ENCODE data around the gene AUP1. TPM values are rescaled to one million over a fixed set of nuclear protein-coding genes. Genes with fewer than 3 reads are reported as not detected.

The AUP1 gene
- total and polyA plus RNA-seq, 2 of the 8 experiments (the other 6 are each of a cell fraction or from before 2014, with no cell fraction given), result 83.4 to 121 TPM

- no peak for FAIRE-seq
- Histone ChIP-seq H3K79me2 (ENCODE audit: control insufficient read depth in 1 of 2, insufficient read depth in 2 of 2, low read length in 2 of 2) (peaks cover 0 to 7% of the 10 kb centered on the region in 2 experiments; a peak in 1 of 4 replicates), H2BK15ac (ENCODE audit: low read length) (no peak overlapping the region), H2BK12ac (ENCODE audit: low read depth, low read length) (no peak overlapping the region), H2BK5ac (ENCODE audit: low read depth, low read length) (no peak overlapping the region), H3K23me2 (ENCODE audit: low read depth, low read length) (peaks cover 9% of the 10 kb centered on the region; the same call in 1 of the 2 replicates), H3K56ac (replicated peaks; ENCODE audit: insufficient read length, low read depth, low read length) (no peak overlapping the region), H2AFZ (ENCODE audit: low read length) (no peak overlapping the region), H3K4me2 (ENCODE audit: insufficient read depth in 1 of 2, low read depth in 2 of 2, low read length in 2 of 2) (no peak overlapping the region), H4K91ac (replicated peaks; ENCODE audit: insufficient read length, low read length) (no peak overlapping the region), H2BK120ac (replicated peaks; ENCODE audit: low read depth, low read length) (no peak overlapping the region), H3K14ac (ENCODE audit: insufficient read length) (no peak overlapping the region), H3K9ac (replicated peaks in 1 of 4; ENCODE audit: extremely low read depth in 1 of 4, low read depth in 3 of 4, low read length in 3 of 4) (no peak overlapping the region), H3K23ac (ENCODE audit: insufficient read length) (no peak overlapping the region), H2BK20ac (ENCODE audit: low read length) (no peak overlapping the region), H3K27ac (ENCODE audit: low read depth, low read length) (no peak overlapping the region), H3K36me3 (ENCODE audit: control insufficient read depth in 2 of 4, insufficient read depth in 4 of 4, low read length in 3 of 4) (peaks cover 2 to 8% (median 5%) of the 10 kb centered on the region in 4 experiments; a peak in 5 of 8 replicates), H4K8ac (ENCODE audit: extremely low read depth, insufficient read depth, low read length) (no peak overlapping the region), H4K5ac (ENCODE audit: insufficient read length, low read depth, low read length) (no peak overlapping the region), H3K79me1 (ENCODE audit: low read depth, low read length) (no peaks in the 10 kb centered on the region), H3K27me3 (replicated peaks in 1 of 4; ENCODE audit: control insufficient read depth in 3 of 4, extremely low read depth in 1 of 4, insufficient read depth in 3 of 4, low read length in 3 of 4) (no peaks in the 10 kb centered on the region; a peak in 1 of 7 replicates), H3K4ac (replicated peaks; ENCODE audit: insufficient read length, low read depth, low read length) (no peak overlapping the region), H4K20me1 (replicated peaks in 1 of 2; ENCODE audit: control insufficient read depth in 1 of 2, insufficient read depth in 2 of 2, low read length in 2 of 2) (peaks cover 6 to 11% of the 10 kb centered on the region in 2 experiments), H3K4me3 (ENCODE audit: extremely low read depth in 1 of 4, insufficient read depth in 2 of 4, low read depth in 3 of 4, low read length in 4 of 4) (no peak overlapping the region), H3K4me1 (replicated peaks in 1 of 4; ENCODE audit: control insufficient read depth in 3 of 4, insufficient read depth in 4 of 4, low read length in 3 of 4) (peaks cover 0 to 6% (median 4%) of the 10 kb centered on the region in 4 experiments; a peak in 4 of 7 replicates), H2AK5ac (ENCODE audit: low read depth, low read length) (no peak overlapping the region), H3K9me3 (ENCODE audit: insufficient read depth in 2 of 2, low read depth in 1 of 2, low read length in 1 of 2) (no peaks in the 10 kb centered on the region), H3K18ac (ENCODE audit: extremely low read depth, low read length) (no peak overlapping the region)
- no peak for DNase-seq (ENCODE audit: low read depth in 1 of 2, low spot score in 2 of 2)
- POLR2A ChIA-PET (ENCODE audit: partially characterized antibody), result interaction anchor here (3.2 to 4.9 kb wide), 2 partner anchors 11 to 13 kb away, joined by 11 to 59 read pairs; partner anchors contain the start of gene LBX2
- WGBS, 2 experiments (ENCODE audit: extremely low coverage in 1 of 2, insufficient coverage in 1 of 2, insufficient read length in 1 of 2, insufficient replicate concordance in 2 of 2, low coverage in 1 of 2, low lambda C conversion rate in 2 of 2, missing lambda C conversion rate in 1 of 2), result 94% methylated on average over 2 of the region's 2 CpGs; no CpG with 5 or more reads in 1 of the 2 experiments
- CTCF ChIA-PET (ENCODE audit: partially characterized antibody), result interaction anchor here (1.2 kb wide), 1 partner anchor 102 kb away, joined by 9 read pairs; no protein-coding TSS in a partner anchor
- TF ChIP-seq YY1 (IDR thresholded peaks at IDR 0.05; ENCODE audit: low read depth, low read length) (no peak), CTCF (IDR thresholded peaks at IDR 0.05; ENCODE audit: control extremely low read depth in 1 of 3, insufficient read depth in 1 of 3, low read depth in 1 of 3, low read length in 3 of 3) (no peak), HDAC2 (IDR thresholded peaks at IDR 0.05; ENCODE audit: borderline replicate concordance in 1 of 2, low read depth in 2 of 2, low read length in 2 of 2) (no peak), TEAD4 (IDR thresholded peaks at IDR 0.05; ENCODE audit: low read depth, low read length) (no peak), CEBPB (IDR thresholded peaks at IDR 0.05; ENCODE audit: low read depth, low read length) (no peak), EP300 (IDR thresholded peaks at IDR 0.05; ENCODE audit: borderline replicate concordance in 1 of 2, low read depth in 2 of 2, low read length in 2 of 2) (no peak), SIRT6 (IDR thresholded peaks at IDR 0.05; ENCODE audit: low read length) (no peak), GABPA (IDR thresholded peaks at IDR 0.05; ENCODE audit: borderline replicate concordance, insufficient read depth, low read length) (no peak), SP4 (IDR thresholded peaks at IDR 0.05; ENCODE audit: low read length) (no peak)
These were observed 43.4 kb downstream of the AUP1 start for GRCh38 chr2:74486141-74486540.
